SK-N-SH treated with all-trans-retinoic acid at 6 μM for 48 hours (cell line): ENCODE data around the gene MTIF2.

Experiments
- ATAC-seq: fragments of 200-7000 bp; cut with Tn5 transposase; 3 replicates; pipeline ENCODE4 v1.9.1; 2020; ENCODE audit warnings: mild to moderate bottlenecking, moderate library complexity
- ARNTL ChIP-seq: fragments of 450-650 bp; formaldehyde crosslinking; IDR thresholded peaks from 2 replicates; pipeline ENCODE4 v1.5.0; 2020; ENCODE audit warnings: low read depth, mild to moderate bottlenecking, moderate library complexity, borderline replicate concordance
- CREB5 ChIP-seq: fragments of 250-450 bp; sonication (Bioruptor Pico); IDR thresholded peaks from 2 replicates; pipeline ENCODE4 v1.5.1; 2020; ENCODE audit warnings: low read depth, mild to moderate bottlenecking, moderate library complexity
- CSDC2 ChIP-seq: fragments of 250-450 bp; sonication (Bioruptor Pico); IDR thresholded peaks from 2 replicates; pipeline ENCODE4 v1.5.0; 2020; ENCODE audit warnings: mild to moderate bottlenecking, moderate library complexity
- ESRRG ChIP-seq: fragments of 250-450 bp; sonication (Bioruptor Pico); IDR thresholded peaks from 2 replicates; pipeline ENCODE4 v1.6.1; 2021; ENCODE audit warnings: mild to moderate bottlenecking
- GLIS3 ChIP-seq: fragments of 250-450 bp; sonication (Bioruptor Pico); IDR thresholded peaks from 2 replicates; pipeline ENCODE4 v1.5.0; 2020; ENCODE audit warnings: mild to moderate bottlenecking, moderate library complexity
- ISL1 ChIP-seq: fragments of 250-450 bp; sonication (Bioruptor Pico); IDR thresholded peaks from 2 replicates; pipeline ENCODE4 v2.1.2; 2022; ENCODE audit warnings: mild to moderate bottlenecking, moderate library complexity
- OSR1 ChIP-seq: fragments of 250-450 bp; sonication (Bioruptor Pico); IDR thresholded peaks from 2 replicates; pipeline ENCODE4 v1.8.0; 2022; ENCODE audit warnings: moderate library complexity, mild to moderate bottlenecking, inconsistent platforms
- PATZ1 ChIP-seq: fragments of 250-450 bp; sonication (Bioruptor Pico); IDR thresholded peaks from 2 replicates; pipeline ENCODE4 v1.8.0; 2020; ENCODE audit warnings: mild to moderate bottlenecking, moderate library complexity, borderline replicate concordance
- POU6F1 ChIP-seq: fragments of 250-450 bp; sonication (Bioruptor Pico); IDR thresholded peaks from 2 replicates; pipeline ENCODE4 v1.8.0; 2021; ENCODE audit warnings: low read depth, mild to moderate bottlenecking, moderate library complexity, borderline replicate concordance
- RARB ChIP-seq: fragments of 250-450 bp; sonication (Bioruptor Pico); IDR thresholded peaks from 2 replicates; pipeline ENCODE4 v1.8.0; 2021; ENCODE audit warnings: mild to moderate bottlenecking, moderate library complexity
- SNAI2 ChIP-seq: fragments of 250-450 bp; sonication (Bioruptor Pico); IDR thresholded peaks from 2 replicates; pipeline ENCODE4 v1.5.0; 2020; ENCODE audit warnings: mild to moderate bottlenecking, moderate library complexity
- TCF4 ChIP-seq: fragments of 250-450 bp; sonication (Bioruptor Pico); IDR thresholded peaks from 2 replicates; pipeline ENCODE4 v1.8.0; 2021; ENCODE audit warnings: mild to moderate bottlenecking, moderate library complexity, borderline replicate concordance
- TOX ChIP-seq: fragments of 250-450 bp; sonication (Bioruptor Pico); IDR thresholded peaks from 2 replicates; pipeline ENCODE4 v1.8.0; 2021; ENCODE audit warnings: mild to moderate bottlenecking, moderate library complexity, borderline replicate concordance
- TSHZ2 ChIP-seq: fragments of 250-450 bp; sonication (Bioruptor Pico); IDR thresholded peaks from 2 replicates; pipeline ENCODE4 v1.5.0; 2020; ENCODE audit warnings: mild to moderate bottlenecking, moderate library complexity
- ZC3H10 ChIP-seq: fragments of 250-450 bp; sonication (Bioruptor Pico); IDR thresholded peaks from 2 replicates; pipeline ENCODE4 v1.5.1; 2021; ENCODE audit warnings: mild to moderate bottlenecking, moderate library complexity
- ZFP3 ChIP-seq: fragments of 250-450 bp; sonication (Bioruptor Pico); IDR thresholded peaks from 2 replicates; pipeline ENCODE4 v1.5.0; 2020; ENCODE audit warnings: mild to moderate bottlenecking, moderate library complexity
- ZNF70 ChIP-seq: fragments of 450-650 bp; formaldehyde crosslinking; IDR thresholded peaks from 2 replicates; pipeline ENCODE4 v1.5.0; 2020; ENCODE audit warnings: mild to moderate bottlenecking, moderate library complexity
- ZNF8 ChIP-seq: fragments of 450-650 bp; formaldehyde crosslinking; IDR thresholded peaks from 2 replicates; pipeline ENCODE4 v1.5.0; 2020; ENCODE audit warnings: mild to moderate bottlenecking, moderate library complexity
- TF ChIP-seq, protein P1 (sequence below): fragments of 250-450 bp; sonication (Bioruptor Pico); IDR thresholded peaks from 2 replicates; pipeline ENCODE4 v1.5.1; 2021; ENCODE audit warnings: mild to moderate bottlenecking, moderate library complexity

The MTIF2 gene

GRCh38 chr2:55239656-55240222 lies 29.3 kb downstream of the MTIF2 start:
- TF ChIP-seq ISL1 (CRISPR knock-in tag): no peak
- TF ChIP-seq TOX (CRISPR knock-in tag): no peak
- TF ChIP-seq SNAI2 (CRISPR knock-in tag): no peak
- no peak for TF ChIP-seq OSR1
- no peak for TF ChIP-seq CSDC2 (CRISPR knock-in tag)
- TF ChIP-seq TSHZ2 (CRISPR knock-in tag): no peak
- no peak for TF ChIP-seq GLIS3 (CRISPR knock-in tag)
- TF ChIP-seq PATZ1 (CRISPR knock-in tag): no peak
- no peak for TF ChIP-seq ZC3H10 (CRISPR knock-in tag)
- TF ChIP-seq CREB5: no peak
- TF ChIP-seq RARB (CRISPR knock-in tag): no peak
- no peak for TF ChIP-seq ZNF70 (CRISPR knock-in tag)
- no peak for TF ChIP-seq POU6F1 (CRISPR knock-in tag)
- no peak for TF ChIP-seq ZFP3 (CRISPR knock-in tag)
- TF ChIP-seq, protein P1, sequence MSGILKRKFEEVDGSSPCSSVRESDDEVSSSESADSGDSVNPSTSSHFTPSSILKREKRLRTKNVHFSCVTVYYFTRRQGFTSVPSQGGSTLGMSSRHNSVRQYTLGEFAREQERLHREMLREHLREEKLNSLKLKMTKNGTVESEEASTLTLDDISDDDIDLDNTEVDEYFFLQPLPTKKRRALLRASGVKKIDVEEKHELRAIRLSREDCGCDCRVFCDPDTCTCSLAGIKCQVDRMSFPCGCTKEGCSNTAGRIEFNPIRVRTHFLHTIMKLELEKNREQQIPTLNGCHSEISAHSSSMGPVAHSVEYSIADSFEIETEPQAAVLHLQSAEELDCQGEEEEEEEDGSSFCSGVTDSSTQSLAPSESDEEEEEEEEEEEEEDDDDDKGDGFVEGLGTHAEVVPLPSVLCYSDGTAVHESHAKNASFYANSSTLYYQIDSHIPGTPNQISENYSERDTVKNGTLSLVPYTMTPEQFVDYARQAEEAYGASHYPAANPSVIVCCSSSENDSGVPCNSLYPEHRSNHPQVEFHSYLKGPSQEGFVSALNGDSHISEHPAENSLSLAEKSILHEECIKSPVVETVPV (CRISPR knock-in tag): no peak
- TF ChIP-seq ZNF8 (CRISPR knock-in tag): no peak
- no peak for TF ChIP-seq ESRRG (CRISPR knock-in tag)
- no peak for ATAC-seq

DNA sequence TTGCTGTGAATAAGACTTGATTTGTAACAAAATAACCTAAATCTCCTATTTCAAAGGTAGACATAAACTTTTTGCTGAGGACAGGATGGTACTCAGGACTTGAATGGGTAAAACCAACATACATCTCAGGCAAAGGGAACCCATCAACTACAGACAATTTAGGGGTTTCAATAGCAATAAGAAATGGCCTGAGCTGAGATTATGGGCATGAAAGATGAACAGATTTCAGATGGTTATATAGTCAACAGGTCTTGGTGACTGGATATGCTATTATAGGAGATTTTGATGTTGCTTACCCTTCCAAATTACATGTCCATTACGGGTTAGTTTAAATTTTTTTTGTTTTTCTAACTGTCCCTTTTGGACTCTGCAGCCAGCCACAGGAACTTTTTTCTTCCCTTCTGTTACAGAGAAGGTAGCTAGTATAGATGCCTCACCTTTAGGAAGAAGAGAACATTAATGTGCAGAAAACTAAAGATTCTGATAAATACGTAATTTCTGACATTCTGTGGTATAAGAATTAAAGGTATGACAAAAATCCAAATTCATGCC lies 32.0 kb downstream of the MTIF2 start:
- TF ChIP-seq ARNTL (CRISPR knock-in tag) (no peak), RARB (CRISPR knock-in tag) (no peak), GLIS3 (CRISPR knock-in tag) (no peak), PATZ1 (CRISPR knock-in tag) (no peak), CSDC2 (CRISPR knock-in tag) (no peak), ZC3H10 (CRISPR knock-in tag) (no peak), TCF4 (no peak), ESRRG (CRISPR knock-in tag) (no peak), OSR1 (no peak)
- ATAC-seq: no peak
